ENCODE measurements around the gene TFIP11.

DNA sequence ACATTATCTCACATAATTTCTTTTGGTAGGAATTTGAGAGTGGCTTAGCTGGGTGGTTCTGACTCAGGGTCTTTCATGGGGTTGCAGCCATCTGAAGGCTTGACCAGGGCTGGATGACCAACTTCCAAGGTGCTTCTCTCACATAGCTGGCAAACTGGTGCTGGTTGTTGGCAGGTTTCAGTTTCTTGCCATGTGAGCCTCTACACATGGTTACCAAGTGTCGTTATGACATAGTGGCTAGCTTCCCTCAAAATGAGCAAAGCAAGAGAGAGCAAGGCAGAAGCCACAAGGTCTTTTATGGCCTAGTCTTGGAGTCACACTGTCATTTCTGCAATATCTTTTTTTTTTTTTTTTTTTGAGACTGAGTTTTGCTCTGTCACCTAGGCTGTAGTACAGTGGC is 4.2 kb upstream of the TFIP11 start:
- TF ChIP-seq EGR1 (conservative IDR thresholded peaks at IDR 0.05) (no peak), CCAR2 (IDR thresholded peaks at IDR 0.05; ENCODE audit: low read depth, low read length) (no peak), EP300 (IDR thresholded peaks at IDR 0.05; ENCODE audit: low read length) (no peak), HEY1 (CRISPR knock-in tag; IDR thresholded peaks at IDR 0.05; ENCODE audit: borderline replicate concordance) (no peak), SRSF3 (IDR thresholded peaks at IDR 0.05; ENCODE audit: insufficient read depth, low read length) (no peak), RBM15 (IDR thresholded peaks at IDR 0.05; ENCODE audit: insufficient read depth, low read length) (no peak)
- TF ChIP-seq, protein P1, sequence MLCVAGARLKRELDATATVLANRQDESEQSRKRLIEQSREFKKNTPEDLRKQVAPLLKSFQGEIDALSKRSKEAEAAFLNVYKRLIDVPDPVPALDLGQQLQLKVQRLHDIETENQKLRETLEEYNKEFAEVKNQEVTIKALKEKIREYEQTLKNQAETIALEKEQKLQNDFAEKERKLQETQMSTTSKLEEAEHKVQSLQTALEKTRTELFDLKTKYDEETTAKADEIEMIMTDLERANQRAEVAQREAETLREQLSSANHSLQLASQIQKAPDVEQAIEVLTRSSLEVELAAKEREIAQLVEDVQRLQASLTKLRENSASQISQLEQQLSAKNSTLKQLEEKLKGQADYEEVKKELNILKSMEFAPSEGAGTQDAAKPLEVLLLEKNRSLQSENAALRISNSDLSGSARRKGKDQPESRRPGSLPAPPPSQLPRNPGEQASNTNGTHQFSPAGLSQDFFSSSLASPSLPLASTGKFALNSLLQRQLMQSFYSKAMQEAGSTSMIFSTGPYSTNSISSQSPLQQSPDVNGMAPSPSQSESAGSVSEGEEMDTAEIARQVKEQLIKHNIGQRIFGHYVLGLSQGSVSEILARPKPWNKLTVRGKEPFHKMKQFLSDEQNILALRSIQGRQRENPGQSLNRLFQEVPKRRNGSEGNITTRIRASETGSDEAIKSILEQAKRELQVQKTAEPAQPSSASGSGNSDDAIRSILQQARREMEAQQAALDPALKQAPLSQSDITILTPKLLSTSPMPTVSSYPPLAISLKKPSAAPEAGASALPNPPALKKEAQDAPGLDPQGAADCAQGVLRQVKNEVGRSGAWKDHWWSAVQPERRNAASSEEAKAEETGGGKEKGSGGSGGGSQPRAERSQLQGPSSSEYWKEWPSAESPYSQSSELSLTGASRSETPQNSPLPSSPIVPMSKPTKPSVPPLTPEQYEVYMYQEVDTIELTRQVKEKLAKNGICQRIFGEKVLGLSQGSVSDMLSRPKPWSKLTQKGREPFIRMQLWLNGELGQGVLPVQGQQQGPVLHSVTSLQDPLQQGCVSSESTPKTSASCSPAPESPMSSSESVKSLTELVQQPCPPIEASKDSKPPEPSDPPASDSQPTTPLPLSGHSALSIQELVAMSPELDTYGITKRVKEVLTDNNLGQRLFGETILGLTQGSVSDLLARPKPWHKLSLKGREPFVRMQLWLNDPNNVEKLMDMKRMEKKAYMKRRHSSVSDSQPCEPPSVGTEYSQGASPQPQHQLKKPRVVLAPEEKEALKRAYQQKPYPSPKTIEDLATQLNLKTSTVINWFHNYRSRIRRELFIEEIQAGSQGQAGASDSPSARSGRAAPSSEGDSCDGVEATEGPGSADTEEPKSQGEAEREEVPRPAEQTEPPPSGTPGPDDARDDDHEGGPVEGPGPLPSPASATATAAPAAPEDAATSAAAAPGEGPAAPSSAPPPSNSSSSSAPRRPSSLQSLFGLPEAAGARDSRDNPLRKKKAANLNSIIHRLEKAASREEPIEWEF (CRISPR knock-in tag; IDR thresholded peaks at IDR 0.05): no peak
- TF ChIP-seq, protein P2, sequence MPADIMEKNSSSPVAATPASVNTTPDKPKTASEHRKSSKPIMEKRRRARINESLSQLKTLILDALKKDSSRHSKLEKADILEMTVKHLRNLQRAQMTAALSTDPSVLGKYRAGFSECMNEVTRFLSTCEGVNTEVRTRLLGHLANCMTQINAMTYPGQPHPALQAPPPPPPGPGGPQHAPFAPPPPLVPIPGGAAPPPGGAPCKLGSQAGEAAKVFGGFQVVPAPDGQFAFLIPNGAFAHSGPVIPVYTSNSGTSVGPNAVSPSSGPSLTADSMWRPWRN (IDR thresholded peaks at IDR 0.05; ENCODE audit: low read depth): no peak
- TF ChIP-seq, protein P3, sequence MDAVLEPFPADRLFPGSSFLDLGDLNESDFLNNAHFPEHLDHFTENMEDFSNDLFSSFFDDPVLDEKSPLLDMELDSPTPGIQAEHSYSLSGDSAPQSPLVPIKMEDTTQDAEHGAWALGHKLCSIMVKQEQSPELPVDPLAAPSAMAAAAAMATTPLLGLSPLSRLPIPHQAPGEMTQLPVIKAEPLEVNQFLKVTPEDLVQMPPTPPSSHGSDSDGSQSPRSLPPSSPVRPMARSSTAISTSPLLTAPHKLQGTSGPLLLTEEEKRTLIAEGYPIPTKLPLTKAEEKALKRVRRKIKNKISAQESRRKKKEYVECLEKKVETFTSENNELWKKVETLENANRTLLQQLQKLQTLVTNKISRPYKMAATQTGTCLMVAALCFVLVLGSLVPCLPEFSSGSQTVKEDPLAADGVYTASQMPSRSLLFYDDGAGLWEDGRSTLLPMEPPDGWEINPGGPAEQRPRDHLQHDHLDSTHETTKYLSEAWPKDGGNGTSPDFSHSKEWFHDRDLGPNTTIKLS (IDR thresholded peaks at IDR 0.05; ENCODE audit: borderline replicate concordance, low read depth): no peak
